Fibroblast of lung (primary cell): ENCODE measurements around the gene PDE5A.

Source experiments
- EZH2 ChIP-seq: IDR thresholded peaks from 2 replicates; pipeline ENCODE4 v1.5.1; 2012; ENCODE audit warnings: low read length, control low read depth, mild to moderate bottlenecking; ENCODE audit errors: missing control alignments
- TF ChIP-seq, protein P1 (sequence below), 2 donors: IDR thresholded peaks in 1 of 2; conservative IDR thresholded peaks in 1 of 2; 1 replicate in 1 of 2; 2 replicates in 1 of 2; pipeline ENCODE4 v1.5.1; 2011 to 2012; ENCODE audit warnings: low read length in 2 of 2, control low read depth in 1 of 2, inconsistent platforms in 1 of 2, low read depth in 1 of 2, mild to moderate bottlenecking in 1 of 2

- TF ChIP-seq, protein P1, sequence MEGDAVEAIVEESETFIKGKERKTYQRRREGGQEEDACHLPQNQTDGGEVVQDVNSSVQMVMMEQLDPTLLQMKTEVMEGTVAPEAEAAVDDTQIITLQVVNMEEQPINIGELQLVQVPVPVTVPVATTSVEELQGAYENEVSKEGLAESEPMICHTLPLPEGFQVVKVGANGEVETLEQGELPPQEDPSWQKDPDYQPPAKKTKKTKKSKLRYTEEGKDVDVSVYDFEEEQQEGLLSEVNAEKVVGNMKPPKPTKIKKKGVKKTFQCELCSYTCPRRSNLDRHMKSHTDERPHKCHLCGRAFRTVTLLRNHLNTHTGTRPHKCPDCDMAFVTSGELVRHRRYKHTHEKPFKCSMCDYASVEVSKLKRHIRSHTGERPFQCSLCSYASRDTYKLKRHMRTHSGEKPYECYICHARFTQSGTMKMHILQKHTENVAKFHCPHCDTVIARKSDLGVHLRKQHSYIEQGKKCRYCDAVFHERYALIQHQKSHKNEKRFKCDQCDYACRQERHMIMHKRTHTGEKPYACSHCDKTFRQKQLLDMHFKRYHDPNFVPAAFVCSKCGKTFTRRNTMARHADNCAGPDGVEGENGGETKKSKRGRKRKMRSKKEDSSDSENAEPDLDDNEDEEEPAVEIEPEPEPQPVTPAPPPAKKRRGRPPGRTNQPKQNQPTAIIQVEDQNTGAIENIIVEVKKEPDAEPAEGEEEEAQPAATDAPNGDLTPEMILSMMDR (conservative IDR thresholded peaks at IDR 0.05 in 1 of 2, IDR thresholded peaks at IDR 0.05 in 1 of 2; ENCODE audit: low read depth in 1 of 2, low read length in 2 of 2): no peak
- TF ChIP-seq EZH2: no peak
Measured at GRCh38 chr4:119648398-119648797, 19.8 kb upstream of the PDE5A start.
